Measurements from ENCODE around the gene UQCRC1. TPM values are rescaled to one million over a fixed set of nuclear protein-coding genes. Genes with fewer than 3 reads are reported as not detected.

UQCRC1 gene
- total and polyA plus RNA-seq, 3 donors from 2014 or later = 281 to 287 (median 282) TPM

DNA sequence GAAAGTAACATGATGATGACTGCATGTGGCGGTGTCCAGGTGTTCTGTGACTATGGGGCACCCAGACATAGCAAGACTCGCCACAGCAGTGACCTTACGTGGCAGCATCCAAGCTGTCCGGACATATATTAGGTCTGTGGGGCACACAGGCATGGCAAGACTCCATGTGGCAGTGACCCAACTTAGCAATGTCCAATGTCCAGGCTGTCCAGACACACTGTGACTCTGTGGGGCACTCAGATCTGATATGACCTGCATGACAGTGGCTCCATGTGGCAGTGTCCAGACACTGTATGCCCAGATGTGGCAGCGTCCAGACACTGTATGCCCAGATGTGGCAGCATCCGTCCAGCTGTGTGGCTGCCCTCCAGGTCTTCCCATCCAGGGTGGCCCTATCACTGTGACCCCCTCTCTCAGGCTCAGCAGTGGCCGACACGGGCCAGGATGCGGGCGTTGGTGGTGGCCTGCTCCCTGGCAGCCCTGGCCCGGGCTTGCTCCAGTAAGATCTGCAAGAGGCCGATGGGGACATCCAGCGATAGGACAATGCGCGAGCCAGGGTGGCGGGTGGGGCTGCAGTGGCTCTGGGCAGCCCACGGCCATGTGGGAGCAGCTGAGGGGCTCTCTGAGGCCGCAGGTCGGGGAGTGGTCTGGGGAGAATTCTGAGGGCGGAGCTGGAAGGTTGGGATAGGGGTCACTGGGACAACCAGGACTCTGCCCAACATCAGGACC is 46.9 kb downstream of the UQCRC1 start:
- Histone ChIP-seq H3K4me3 (no peak overlapping the region), H3K36me3 (ENCODE audit: low read depth, missing control alignments) (no peaks in the 10 kb centered on the region), H3K4me1 (peaks cover 31% of the 10 kb centered on the region), H3K27me3 (no peaks in the 10 kb centered on the region), H3K27ac (no peak overlapping the region), H3K9me3 (no peaks in the 10 kb centered on the region)
- DNase-seq = no peak
- TF ChIP-seq CTCF (IDR thresholded peaks at IDR 0.05) (no peak), POLR2A (IDR thresholded peaks at IDR 0.05) (no peak)
- intact Hi-C loops (cut with DNase I; ENCODE audit: low total_unique reads) = no loop called here
- 87 to 93% methylated on average over 10 to 20 of the region's 20 CpGs for WGBS, 2 donors

DNA sequence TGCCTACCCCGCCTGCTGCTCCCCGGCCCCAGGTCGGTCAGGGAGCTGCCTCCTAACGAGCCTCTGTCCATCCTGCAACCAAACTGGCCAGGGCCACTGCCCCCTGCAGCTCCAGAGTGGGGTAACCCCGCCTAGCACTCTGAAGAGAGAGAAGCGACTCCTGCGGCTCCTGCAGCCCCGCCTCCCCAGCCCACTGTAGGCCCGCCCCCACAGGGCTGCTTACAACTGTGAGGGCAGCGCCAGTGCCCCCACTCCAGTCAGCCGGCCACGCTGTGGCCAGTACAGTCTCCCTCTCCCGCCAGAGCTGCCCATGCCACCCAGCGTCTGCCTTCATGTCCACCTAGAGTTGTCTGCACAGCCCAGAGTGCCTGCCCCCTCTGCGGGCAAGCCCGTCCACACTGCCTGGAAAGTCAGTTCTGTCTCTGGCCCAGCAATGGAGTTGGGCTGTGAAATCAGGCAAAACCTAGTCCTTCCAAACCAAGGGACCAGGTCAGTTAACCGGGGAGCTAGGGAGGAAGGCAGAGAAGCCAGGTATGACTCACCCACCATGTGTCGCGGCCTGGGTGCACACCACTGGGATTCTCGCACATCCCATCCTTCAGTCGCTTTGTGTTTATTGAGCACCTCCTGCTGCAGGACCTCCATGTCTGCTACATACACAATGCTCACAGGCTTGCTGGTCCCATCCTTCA is 48.3 kb downstream of the UQCRC1 start:
- no peak overlapping the region for H3K4me3 ChIP-seq
- TF ChIP-seq CTCF (IDR thresholded peaks at IDR 0.05) = peak in 1 of 3 experiments; percentile 22
- TF ChIP-seq POLR2A (IDR thresholded peaks at IDR 0.05) = no peak

GRCh38 chr3:48560648-48561018 is 48.8 kb downstream of the UQCRC1 start:
- Histone ChIP-seq H3K27ac (peak overlapping the region in 1 of 2 donors; percentile 59), H3K4me1 (peaks cover 39% of the 10 kb centered on the region), H3K4me3 (no peak overlapping the region), H3K27me3 (no peaks in the 10 kb centered on the region), H3K9me3 (no peaks in the 10 kb centered on the region), H3K36me3 (ENCODE audit: low read depth, missing control alignments) (no peaks in the 10 kb centered on the region)
- TF ChIP-seq POLR2A (IDR thresholded peaks at IDR 0.05) (no peak), CTCF (IDR thresholded peaks at IDR 0.05) (no peak)
- peak; percentile 39 for DNase-seq
- intact Hi-C loops (cut with DNase I; ENCODE audit: low total_unique reads) = no loop called here
- 30 to 39% methylated on average over 5 of the region's 5 CpGs for WGBS, 2 donors

More for the DNA sequence above, 48.3 kb downstream of the UQCRC1 start:
- Histone ChIP-seq H3K9me3 (no peaks in the 10 kb centered on the region), H3K27ac (peak overlapping the region in 1 of 2 donors; percentile 59), H3K4me1 (peaks cover 37% of the 10 kb centered on the region), H3K36me3 (ENCODE audit: low read depth, missing control alignments) (no peaks in the 10 kb centered on the region), H3K27me3 (no peaks in the 10 kb centered on the region)
- 45 to 62% methylated on average over 16 to 21 of the region's 21 CpGs for WGBS, 2 donors
- peak; percentile 58 for DNase-seq
- intact Hi-C loops (cut with DNase I; ENCODE audit: low total_unique reads) = no loop called here

GRCh38 chr3:48558493-48559134 is 50.8 kb downstream of the UQCRC1 start:
- Histone ChIP-seq H3K27ac (peak overlapping the region in 1 of 2 donors; percentile 1), H3K9me3 (no peaks in the 10 kb centered on the region), H3K4me1 (peaks cover 39% of the 10 kb centered on the region), H3K4me3 (no peak overlapping the region), H3K36me3 (ENCODE audit: low read depth, missing control alignments) (no peaks in the 10 kb centered on the region), H3K27me3 (no peaks in the 10 kb centered on the region)
- intact Hi-C loops (cut with DNase I; ENCODE audit: low total_unique reads) = no loop called here
- TF ChIP-seq CTCF (IDR thresholded peaks at IDR 0.05) = no peak
- TF ChIP-seq POLR2A (IDR thresholded peaks at IDR 0.05) = no peak
- WGBS, 2 donors = 61 to 86% methylated on average over 6 of the region's 6 CpGs
- DNase-seq = peak; percentile 38
